ENCODE results near the gene OSBPL7.

Gene OSBPL7

GRCh38 chr17:47760409-47761140, 61.0 kb downstream of the OSBPL7 start:
- FAIRE-seq = no peak

DNA sequence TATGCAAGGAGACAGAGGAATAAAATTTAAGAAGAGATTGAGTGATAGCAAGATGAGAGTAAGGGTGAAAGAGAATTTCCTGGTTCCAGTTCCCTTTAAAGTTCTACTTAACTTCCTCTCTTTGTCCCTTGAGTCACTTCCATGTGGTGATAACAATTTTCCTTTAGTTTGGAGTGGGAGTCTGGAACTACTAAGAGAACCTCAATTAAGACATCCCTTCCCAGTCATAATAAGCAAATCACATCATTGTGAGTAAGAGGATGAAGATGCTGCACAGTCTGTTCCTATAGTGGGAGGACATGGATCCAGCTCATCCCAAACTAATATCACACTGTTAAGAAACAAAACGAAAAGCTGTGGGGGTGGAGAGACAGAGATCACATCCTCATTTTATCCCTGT, 64.2 kb downstream of the OSBPL7 start:
- FAIRE-seq = no peak
